NT2/D1 (cell line): ENCODE measurements around the gene STX16.

Experiments used
- DNase-seq: peaks from one replicate; pipeline ENCODE4 v3.0.0-alpha.2; 2011; ENCODE audit warnings: low read depth, low spot score
- H3K27me3 ChIP-seq: 2 replicates; pipeline ENCODE4 v1.6.0; 2011; ENCODE audit warnings: mild to moderate bottlenecking; ENCODE audit not compliant: insufficient read length, insufficient read depth
- H3K36me3 ChIP-seq: 2 replicates; pipeline ENCODE4 v1.6.1; 2011; ENCODE audit warnings: mild to moderate bottlenecking, low read length, mixed read lengths; ENCODE audit not compliant: insufficient read depth, insufficient read length
- H3K4me1 ChIP-seq: 2 replicates; pipeline ENCODE4 v1.5.1; 2011; ENCODE audit not compliant: insufficient read depth, insufficient read length
- H3K4me3 ChIP-seq: 2 replicates; pipeline ENCODE4 v1.5.1; 2011; ENCODE audit warnings: low read depth; ENCODE audit not compliant: insufficient read length
- H3K9ac ChIP-seq: 2 replicates; pipeline ENCODE4 v1.6.0; 2011; ENCODE audit warnings: low read depth; ENCODE audit not compliant: insufficient read length
- H3K9me3 ChIP-seq: 2 replicates; pipeline ENCODE4 v1.5.1; 2011; ENCODE audit warnings: mild to moderate bottlenecking, low read length; ENCODE audit not compliant: insufficient read depth
- SUZ12 ChIP-seq: IDR thresholded peaks from 2 replicates; pipeline ENCODE4 v1.6.1; 2011; ENCODE audit not compliant: insufficient read length, insufficient read depth; ENCODE audit errors: extremely low read depth
- YY1 ChIP-seq: IDR thresholded peaks from 2 replicates; pipeline ENCODE4 v1.6.1; 2011; ENCODE audit not compliant: insufficient read length, insufficient read depth
- ZNF274 ChIP-seq: IDR thresholded peaks from 2 replicates; pipeline ENCODE4 v1.6.1; 2011; ENCODE audit warnings: mild to moderate bottlenecking, low read depth, low read length

The STX16 gene

DNA sequence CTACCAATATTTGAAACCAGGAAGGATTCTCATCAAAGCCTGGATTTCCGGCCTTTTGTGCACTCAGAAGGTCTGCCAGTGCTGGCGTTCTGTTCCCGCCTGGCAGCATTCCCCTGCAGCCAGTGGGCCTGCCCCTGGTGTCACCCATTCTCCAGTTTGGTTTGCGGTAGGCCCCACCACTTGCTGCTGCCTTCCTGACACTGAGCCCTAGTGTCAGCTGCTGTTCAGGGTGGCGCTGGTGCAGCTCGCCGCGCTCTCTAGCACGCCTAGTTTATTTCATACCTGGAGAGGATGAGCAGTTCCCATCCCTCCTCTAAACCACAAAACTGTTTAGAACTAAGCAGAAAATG, 51.1 kb downstream of the STX16 start:
- H3K9me3 ChIP-seq = no peaks in the 10 kb centered on the region
- H3K9ac ChIP-seq = no peak overlapping the region
- no peaks in the 10 kb centered on the region for H3K27me3 ChIP-seq
- peaks cover 80% of the 10 kb centered on the region for H3K36me3 ChIP-seq
- H3K4me1 ChIP-seq = peaks cover 5% of the 10 kb centered on the region
- DNase-seq = no peak
- TF ChIP-seq SUZ12 = no peak
- TF ChIP-seq YY1 = no peak
- no peak for TF ChIP-seq ZNF274
- H3K4me3 ChIP-seq = no peak overlapping the region

DNA sequence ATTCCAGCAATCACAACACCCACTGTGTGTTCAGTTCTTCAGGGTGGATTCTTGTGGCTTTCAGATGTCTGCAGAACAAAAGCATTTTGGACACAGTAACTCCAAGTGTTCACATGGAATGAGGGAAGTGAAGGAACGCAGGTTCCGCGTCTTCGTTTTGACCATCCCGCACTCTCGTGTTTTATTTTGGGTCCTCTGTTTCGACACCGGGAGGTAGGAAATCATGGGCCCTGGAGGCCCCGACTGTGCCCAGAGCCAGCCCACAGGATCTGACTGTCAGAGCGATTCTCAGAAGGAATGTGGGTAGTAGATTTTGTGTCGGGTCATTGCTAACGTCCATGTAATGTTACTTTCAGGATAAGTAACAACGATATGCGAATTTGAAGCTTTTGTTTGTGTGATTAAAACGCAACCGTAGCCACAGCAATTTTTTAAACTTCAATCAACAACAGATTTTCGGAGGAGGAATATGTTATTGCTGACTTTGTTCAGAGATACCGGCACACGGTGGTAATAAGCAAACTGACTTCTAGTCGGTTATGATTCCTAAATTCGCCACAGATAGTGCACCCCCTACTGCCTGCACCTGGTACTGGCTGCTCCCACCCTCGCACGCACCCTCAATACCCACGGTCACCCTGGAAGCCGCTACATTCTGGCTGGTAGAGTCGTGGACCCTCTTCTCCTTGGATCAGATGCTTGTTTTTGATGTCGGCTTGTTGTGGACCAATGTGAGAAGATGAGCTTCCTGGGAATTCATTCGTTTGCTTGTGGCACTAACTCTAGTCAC, 52.0 kb downstream of the STX16 start:
- Histone ChIP-seq H3K9me3 (no peaks in the 10 kb centered on the region), H3K9ac (no peak overlapping the region), H3K4me3 (no peak overlapping the region), H3K4me1 (peaks cover 4% of the 10 kb centered on the region), H3K36me3 (peaks cover 71% of the 10 kb centered on the region), H3K27me3 (no peaks in the 10 kb centered on the region)
- DNase-seq = no peak
- no peak for TF ChIP-seq YY1

DNA sequence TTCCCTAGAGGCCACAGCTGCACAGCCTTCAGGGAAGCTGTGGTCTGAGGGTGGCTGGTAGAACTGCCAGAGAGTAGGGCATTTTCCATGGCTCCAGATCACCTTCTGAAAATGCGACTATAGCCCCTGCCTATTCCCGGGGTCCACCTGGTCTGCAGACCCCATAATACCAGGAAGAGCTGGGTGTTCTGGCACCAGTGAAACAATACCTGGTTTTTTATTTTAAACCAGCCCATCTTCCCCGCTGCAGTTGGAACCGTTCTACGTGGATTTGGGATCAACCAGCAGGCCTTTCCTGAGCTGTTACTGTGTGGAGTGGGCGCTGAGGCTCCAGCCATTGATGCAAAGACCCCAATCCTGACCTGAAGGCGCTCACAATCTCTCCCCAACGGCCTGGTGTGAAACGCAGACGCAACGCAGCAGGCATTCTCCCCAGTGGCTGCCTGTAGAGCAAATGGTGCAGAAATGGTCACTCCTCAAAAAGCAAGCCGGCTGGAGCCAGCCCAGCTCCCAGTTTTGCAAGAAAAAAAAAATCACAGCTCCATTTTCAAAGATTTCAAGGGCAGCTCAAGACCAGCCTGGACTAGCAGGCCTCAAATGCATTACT, 52.8 kb downstream of the STX16 start:
- Histone ChIP-seq H3K4me1 (peaks cover 7% of the 10 kb centered on the region), H3K9ac (no peak overlapping the region)

DNA sequence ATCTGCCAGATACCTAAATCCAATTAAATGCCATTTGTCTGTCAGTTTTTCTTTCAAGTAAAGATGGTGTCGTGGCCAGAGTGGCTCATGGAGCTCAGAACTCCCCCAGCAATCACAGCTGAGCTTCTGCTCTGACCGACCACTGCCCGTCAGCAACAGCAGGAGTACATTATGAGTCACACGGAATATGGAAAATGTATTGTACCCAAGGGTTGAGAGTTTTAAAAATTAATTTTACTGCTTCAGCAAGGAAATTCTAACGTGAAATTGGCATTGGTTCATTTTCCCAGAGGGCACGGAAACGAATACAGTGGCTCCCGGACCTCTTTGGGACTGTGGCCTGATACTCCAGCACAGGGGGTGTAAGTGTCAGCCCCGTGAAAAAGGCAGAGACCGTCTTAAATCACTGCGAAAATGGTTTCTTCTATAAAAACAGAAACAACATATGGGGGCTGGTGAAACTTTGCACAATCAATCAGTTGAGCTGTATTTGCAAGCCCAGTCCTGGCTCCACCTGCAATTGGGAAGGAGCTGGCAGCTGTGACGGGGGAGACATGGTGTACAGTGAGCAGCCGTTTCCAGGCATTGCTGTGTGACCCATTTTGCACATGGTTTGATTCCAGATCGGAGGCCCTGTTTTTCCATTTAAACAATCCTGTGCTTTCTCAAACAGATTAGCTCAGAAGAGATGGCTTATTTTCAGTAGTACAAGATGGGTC, 54.3 kb downstream of the STX16 start:
- Histone ChIP-seq H3K4me3 (no peak overlapping the region), H3K36me3 (peaks cover 54% of the 10 kb centered on the region), H3K4me1 (peaks cover 8% of the 10 kb centered on the region), H3K9ac (no peak overlapping the region), H3K27me3 (no peaks in the 10 kb centered on the region), H3K9me3 (no peaks in the 10 kb centered on the region)
- DNase-seq = no peak
- TF ChIP-seq ZNF274 = no peak
- no peak for TF ChIP-seq YY1
- no peak for TF ChIP-seq SUZ12

More for the DNA sequence above, 52.8 kb downstream of the STX16 start:
- Histone ChIP-seq H3K27me3 (no peaks in the 10 kb centered on the region), H3K36me3 (peaks cover 64% of the 10 kb centered on the region), H3K4me3 (no peak overlapping the region), H3K9me3 (no peaks in the 10 kb centered on the region)
- DNase-seq = no peak
- TF ChIP-seq ZNF274 = no peak
- TF ChIP-seq YY1 = no peak
- TF ChIP-seq SUZ12 = no peak

DNA sequence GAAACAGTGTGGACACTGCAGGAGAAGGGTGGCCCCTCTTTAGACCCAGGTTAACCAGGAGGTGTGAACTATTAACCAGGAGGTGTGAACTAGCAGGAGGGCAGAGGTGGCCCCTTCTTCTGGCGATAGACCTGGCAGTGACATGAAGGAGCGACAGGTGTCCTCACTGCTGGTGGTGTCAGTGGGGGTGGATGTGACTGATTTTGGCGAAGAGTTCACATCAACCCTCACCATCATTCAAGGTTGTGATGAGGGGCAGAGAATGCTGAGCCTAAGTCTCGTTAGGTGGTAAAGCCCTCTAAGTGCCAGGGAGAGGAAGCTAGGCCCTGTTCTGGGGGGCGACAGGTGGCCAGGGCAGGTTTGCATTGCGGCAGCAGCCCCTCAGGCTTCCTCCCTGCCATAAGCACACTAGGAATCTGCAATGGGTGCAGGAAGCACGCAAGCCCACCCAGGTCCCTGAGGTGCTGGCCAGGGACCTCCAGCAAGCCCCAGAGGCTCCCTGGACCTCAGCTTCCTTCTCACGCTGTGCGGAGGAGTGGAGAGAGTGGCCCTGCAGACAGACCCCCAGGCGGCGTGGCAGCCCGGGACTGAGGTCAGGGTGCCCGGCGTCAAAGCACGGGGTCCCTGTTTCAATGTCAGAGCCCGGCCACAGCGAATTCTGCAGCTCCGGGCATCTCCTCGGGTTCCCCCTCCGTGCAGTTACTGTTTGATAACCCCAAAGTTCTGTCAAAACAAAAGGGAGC, 55.2 kb downstream of the STX16 start:
- peaks cover 48% of the 10 kb centered on the region for H3K36me3 ChIP-seq
- H3K4me1 ChIP-seq = peaks cover 10% of the 10 kb centered on the region
- no peak overlapping the region for H3K4me3 ChIP-seq
- H3K9ac ChIP-seq = no peak overlapping the region
- no peak for TF ChIP-seq SUZ12
- no peak for TF ChIP-seq YY1
- no peak for TF ChIP-seq ZNF274
- DNase-seq = no peak
- H3K27me3 ChIP-seq = no peaks in the 10 kb centered on the region
- no peaks in the 10 kb centered on the region for H3K9me3 ChIP-seq

DNA sequence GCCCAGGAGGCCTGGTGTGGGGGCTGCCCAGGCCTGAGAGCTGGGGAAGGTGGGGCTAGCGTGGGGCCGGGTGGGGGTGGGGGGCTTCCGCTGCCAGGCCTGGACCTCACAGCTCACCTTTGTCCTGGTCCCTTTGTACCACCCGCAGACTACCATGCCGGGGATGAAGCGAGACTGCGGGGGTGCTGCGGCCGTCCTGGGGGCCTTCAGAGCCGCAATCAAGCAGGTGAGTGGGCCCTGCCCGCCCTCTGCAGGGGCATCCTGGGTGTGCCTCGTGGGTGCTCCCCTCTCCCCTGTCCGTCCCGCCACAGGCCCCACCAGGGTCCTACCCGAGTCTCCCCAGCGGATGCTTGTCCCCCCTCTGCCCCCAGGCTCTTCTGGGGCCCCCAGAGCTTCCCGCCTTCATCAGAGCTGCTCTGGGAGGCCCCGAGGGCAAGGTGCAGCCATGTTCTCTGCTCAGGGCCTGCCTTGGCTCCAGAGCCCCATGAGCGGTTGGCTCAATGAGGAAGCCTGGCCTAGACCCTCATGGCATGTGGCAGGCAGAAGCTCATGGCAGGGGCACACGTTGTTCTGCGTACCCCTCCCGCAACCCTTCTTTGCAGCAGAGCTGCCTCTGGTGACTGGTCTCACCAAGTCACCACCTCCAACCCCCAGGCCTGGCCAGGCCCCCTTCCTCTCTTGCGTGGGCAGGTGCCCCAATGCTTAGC, 56.0 kb downstream of the STX16 start:
- no peak overlapping the region for H3K4me3 ChIP-seq
- no peak overlapping the region for H3K9ac ChIP-seq
- DNase-seq = no peak

More for the DNA sequence above, 56.0 kb downstream of the STX16 start:
- peaks cover 6% of the 10 kb centered on the region for H3K4me1 ChIP-seq
- TF ChIP-seq YY1 = no peak
- no peak for TF ChIP-seq SUZ12
- TF ChIP-seq ZNF274 = no peak
- no peaks in the 10 kb centered on the region for H3K9me3 ChIP-seq
- no peaks in the 10 kb centered on the region for H3K27me3 ChIP-seq
- peaks cover 40% of the 10 kb centered on the region for H3K36me3 ChIP-seq
